HG02588 (cell line): Measurements from ENCODE around the gene FARP1.

ENCODE experiments used
- ATAC-seq: cut with Tn5 transposase; IDR thresholded peaks from one replicate; pipeline ENCODE4 v1.9.1; 2021; ENCODE audit warnings: mild to moderate bottlenecking, moderate library complexity; ENCODE audit not compliant: unreplicated experiment

FARP1 gene

GRCh38 chr13:98413796-98414195 lies 270.9 kb downstream of the FARP1 start:
- no peak for ATAC-seq

DNA sequence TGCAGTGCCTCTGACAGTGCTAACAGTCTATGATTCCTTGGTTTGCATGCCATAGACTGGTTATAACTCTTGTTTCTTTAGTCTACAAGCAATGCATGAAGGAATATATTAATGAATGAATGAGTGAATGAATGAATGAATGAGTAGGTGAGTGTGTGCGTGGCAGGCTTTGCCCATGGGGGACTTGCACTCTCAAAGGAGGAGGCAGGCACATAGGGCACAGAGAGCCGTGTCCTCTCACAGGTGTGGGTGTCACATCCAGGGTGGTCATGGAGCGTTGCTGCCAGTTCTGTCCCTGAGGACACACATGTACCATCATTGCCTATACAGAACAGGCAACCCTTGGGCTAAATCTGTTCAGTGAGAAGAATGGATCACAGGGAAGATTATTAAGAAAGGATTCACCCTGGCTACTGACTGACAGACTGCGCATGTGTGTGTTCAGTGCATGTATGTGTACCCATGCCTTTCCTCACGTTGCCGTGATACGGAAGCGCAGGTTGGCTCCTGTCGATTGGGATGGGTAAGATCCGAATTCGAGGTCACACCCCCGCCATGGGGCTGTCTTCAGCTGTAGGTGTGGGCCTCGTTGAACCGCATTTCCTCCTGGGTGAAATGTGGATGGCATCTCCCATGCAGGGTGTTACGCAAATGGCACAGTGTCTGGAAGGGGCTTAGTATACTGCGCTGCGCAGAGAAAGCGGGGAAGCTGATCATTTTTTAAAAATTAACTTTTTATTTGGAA lies 272.6 kb downstream of the FARP1 start:
- no peak for ATAC-seq

DNA sequence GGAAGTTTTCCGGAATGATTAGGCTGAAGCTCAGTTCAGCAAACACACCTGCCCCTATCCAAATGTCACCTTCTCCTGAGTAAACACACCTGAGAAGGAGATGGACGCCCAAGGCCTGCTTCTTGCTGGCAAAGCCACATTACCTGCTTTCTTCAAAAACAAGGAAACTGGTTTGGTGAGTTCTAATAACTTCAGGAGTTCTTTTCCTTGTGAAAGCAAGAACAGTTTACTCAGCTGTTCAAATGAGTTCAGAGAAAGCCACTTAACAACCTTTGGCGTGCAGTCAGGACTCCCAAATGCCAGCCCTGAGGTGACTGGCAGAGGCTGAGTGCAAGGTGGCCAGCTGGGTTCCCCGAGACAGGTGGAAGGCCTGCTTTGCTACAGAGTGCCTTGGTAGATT lies 273.5 kb downstream of the FARP1 start:
- no peak for ATAC-seq

- no peak for ATAC-seq
Measured at GRCh38 chr13:98419786-98420553, 277.1 kb downstream of the FARP1 start.

- no peak for ATAC-seq
Measured at GRCh38 chr13:98420554-98421175, 277.8 kb downstream of the FARP1 start.

DNA sequence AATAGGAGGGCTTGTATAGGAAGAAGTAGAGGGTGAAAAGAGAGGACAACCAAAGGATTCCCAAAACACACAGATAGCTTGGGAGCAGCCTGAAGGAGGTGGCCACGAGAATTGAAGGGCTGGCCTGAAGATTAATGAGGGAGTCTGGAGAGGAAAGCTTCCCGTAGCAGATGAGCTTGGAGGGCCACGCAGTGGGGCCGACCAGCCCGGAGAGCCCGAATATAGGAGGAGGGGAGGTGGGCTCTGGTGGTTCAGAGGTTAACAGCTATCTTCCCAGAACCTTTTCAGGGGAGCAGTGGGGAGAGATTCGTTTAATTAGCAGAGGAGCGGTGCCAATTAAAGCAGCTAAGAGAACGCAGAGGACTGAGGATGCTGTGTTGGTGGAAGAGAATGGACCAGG lies 279.2 kb downstream of the FARP1 start:
- no peak for ATAC-seq

DNA sequence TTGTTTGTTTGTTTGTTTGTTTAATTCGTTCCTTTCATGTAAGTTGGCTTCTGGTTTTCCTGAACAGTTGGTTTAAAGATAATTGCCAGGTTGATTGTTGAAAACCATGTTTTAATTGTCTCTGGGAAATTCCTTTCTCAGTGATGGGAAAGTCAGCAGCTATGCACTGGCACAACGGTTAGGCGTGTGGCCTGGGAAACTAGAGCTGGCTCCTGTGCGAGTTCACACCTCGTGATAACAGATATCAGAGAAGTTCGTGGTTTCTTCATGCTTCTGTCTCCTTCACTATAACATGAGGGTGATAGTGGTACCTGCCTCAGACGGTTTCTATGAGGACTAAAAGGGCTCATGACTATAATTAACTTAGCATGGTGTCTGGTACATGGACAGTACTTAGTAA lies 280.5 kb downstream of the FARP1 start:
- no peak for ATAC-seq

DNA sequence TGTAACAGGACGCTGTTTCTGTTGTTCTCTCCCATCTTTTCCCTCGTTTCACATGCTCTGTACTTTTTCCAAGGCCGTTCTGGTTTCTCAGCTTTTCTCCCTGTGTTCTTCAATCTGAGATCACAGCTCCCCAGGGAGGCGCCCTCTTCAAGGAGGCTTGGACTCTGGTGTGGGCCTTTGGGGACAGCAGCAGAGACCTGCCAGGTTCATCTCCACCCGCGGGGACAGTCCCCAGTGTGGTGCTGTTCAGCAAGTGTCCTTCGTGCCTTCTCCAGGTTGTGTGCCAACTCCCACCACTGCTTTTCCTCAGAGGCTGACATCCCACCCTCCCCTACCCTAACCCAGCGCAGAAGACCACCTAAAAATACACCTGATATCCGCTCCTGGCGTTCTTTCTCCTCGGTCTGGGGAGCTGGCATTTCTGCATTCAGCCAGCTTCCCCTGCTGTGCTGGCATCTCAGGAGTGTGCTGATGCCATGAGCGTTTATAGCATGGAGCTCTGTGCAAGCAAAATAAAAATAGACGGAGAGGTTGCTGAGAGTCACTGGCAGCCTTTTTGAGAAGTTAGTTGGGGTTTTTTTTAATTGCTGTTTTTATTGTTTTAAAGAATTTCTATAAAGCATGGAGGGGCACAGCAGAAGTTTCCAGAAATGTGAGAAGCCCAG lies 284.6 kb downstream of the FARP1 start:
- no peak for ATAC-seq

GRCh38 chr13:98428256-98428966 lies 285.5 kb downstream of the FARP1 start:
- ATAC-seq, result no peak

DNA sequence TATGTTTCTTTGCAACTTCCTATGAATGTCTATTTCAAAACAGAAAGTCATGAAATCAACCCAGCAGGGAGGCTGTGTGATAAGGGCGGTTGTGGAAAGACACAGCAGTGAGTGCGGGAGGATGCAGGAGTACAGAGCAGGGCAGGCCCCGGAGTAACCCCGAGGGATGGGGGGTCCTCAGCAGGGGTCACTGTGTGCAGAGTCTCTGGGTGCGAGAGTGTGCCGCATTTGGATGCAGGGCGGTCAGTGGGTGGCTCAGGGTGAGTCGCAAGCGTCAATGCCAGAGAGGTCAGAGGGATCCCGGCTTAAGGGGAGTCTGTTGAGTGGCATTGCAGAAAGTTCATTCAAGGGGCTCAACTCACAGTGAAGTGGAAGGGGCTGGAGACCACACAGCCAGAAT lies 286.2 kb downstream of the FARP1 start:
- ATAC-seq, result no peak

- no peak for ATAC-seq
Measured at GRCh38 chr13:98429531-98429930, 286.6 kb downstream of the FARP1 start.

GRCh38 chr13:98429977-98430736 lies 287.3 kb downstream of the FARP1 start:
- no peak for ATAC-seq

- no peak for ATAC-seq
Measured at GRCh38 chr13:98432638-98433037, 289.7 kb downstream of the FARP1 start.

- no peak for ATAC-seq
Measured at GRCh38 chr13:98433654-98434053, 290.8 kb downstream of the FARP1 start.

DNA sequence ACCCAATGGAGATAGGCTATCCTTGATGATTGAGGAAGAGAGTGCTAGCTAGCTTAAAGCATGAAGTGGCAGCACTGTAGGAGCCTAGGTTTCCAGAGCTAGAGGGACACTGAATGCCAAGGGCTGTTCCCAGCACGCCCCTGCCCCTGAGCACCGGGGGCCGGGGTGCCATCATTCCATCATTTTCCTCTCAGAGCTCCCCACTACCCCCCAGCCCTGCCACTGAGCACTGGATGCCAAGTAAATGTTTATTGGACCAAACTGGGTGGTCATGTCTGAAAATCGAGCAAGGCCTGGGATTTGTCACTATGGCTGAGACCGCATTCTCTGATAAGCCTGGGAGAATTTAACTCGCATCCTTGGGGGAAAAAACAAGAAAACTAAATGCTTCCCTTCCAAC lies 291.2 kb downstream of the FARP1 start:
- ATAC-seq, result no peak

GRCh38 chr13:98435376-98435775 lies 292.5 kb downstream of the FARP1 start:
- ATAC-seq, result no peak

DNA sequence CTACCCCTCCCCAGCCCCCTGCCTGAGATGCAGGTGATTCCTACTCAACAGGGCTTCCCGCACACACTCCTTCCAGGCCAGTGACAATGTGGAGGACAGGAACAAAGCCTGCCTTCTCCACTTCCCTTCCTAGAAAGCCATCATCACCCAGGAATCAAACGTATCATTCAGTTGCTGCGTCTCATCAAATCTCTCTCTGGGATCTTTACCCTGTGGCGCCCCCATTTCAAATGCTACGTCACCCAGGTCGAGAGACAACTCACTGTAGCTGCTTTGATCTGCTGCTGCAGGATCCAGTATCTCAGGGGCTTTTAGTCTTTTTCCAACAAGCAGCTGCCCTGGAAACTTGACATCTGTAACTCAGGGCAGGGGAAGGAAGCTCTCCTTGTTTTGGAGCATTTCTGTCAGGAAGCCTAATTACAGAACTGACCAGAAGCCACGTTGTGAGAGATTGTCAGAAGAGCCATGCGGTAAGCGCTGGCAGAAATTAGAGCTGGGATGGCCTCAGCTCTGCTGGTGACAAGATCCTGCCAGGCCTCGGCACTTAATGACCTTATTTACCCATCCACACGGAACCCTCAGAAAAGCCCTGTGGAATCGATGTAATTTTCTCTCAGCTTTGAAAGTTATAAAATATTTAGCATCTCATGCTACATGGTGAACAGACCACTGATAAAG lies 293.5 kb downstream of the FARP1 start:
- ATAC-seq, result no peak

- no peak for ATAC-seq
Measured at GRCh38 chr13:98438246-98439125, 295.6 kb downstream of the FARP1 start.
